GM21381 (cell line): ENCODE measurements around the gene C1GALT1.
"Not testable (repeated sequence)": the region's sequence is repeated elsewhere in the genome, so short reads cannot be mapped to it uniquely, and the experiment has no call there.

Source experiments
- ATAC-seq: cut with Tn5 transposase; IDR thresholded peaks from one replicate; pipeline ENCODE4 v1.9.1; 2021; ENCODE audit warnings: mild to moderate bottlenecking, moderate library complexity; ENCODE audit not compliant: unreplicated experiment

C1GALT1 gene

DNA sequence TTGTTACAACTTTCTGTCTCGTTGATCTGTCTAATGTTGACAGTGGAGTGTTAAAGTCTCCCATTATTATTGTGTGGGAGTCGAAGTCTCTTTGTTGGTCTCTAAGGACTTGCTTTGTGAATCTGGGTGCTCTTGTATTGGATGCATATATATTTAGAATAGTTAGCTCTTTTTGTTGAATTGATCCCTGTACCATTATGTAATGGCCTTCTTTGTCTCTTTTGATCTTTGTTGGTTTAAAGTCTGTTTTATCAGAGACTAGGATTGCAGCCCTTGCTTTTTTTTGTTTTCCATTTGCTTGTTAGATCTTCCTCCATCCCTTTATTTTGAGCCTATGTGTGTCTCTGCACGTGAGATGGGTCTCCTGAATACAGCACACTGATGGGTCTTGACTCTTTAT is 17.2 kb downstream of the C1GALT1 start:
- ATAC-seq = not testable (repeated sequence)

GRCh38 chr7:7200255-7200654 is 17.9 kb downstream of the C1GALT1 start:
- ATAC-seq = not testable (repeated sequence)

DNA sequence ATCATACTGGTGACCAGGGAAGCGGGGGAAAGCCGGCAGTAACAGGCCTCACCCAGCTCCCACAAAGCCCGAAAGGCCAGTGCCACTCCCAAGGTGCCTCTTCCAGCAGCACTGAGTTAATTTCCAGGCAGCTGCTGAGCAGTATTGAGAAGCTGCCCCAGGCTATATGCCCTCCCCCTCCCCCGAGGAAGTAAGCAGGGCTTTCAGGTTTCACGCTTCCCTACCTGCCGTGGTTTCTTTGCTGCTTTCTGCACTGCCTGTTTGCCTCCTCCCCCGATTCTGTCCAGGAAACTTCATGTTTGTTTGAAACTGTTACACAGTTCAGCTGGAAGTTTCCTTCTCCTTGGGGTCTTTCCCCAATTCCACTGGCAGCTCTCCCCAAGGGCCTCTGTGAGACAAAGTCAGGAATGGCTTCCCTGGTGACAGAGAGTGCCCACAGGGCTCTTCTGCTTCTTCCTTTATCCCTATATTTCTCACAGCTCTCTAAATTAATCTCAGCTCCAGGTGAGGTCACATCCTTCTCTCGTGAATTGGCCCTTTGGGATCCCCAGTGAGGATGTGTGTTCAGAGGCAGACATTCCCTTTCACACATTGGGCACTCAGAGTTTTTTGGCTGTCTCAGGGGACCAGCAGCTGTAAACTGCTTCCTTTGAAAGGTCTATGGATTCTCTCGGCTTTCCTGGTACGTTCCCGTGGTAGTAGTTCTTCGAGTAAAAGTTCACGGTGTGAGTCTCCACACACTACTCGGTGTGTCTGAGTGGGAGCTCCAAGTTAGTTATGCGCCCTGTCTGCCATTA is 19.4 kb downstream of the C1GALT1 start:
- peak; percentile 97 for ATAC-seq

- no peak for ATAC-seq
These were observed 20.0 kb downstream of the C1GALT1 start for GRCh38 chr7:7202375-7202720.

- ATAC-seq = no peak
These were observed 21.6 kb downstream of the C1GALT1 start for GRCh38 chr7:7203813-7204575.

GRCh38 chr7:7207876-7208275 is 25.5 kb downstream of the C1GALT1 start:
- ATAC-seq = no peak

- no peak for ATAC-seq
These were observed 26.2 kb downstream of the C1GALT1 start for GRCh38 chr7:7208520-7208919.

GRCh38 chr7:7209412-7210050 is 27.2 kb downstream of the C1GALT1 start:
- no peak for ATAC-seq

DNA sequence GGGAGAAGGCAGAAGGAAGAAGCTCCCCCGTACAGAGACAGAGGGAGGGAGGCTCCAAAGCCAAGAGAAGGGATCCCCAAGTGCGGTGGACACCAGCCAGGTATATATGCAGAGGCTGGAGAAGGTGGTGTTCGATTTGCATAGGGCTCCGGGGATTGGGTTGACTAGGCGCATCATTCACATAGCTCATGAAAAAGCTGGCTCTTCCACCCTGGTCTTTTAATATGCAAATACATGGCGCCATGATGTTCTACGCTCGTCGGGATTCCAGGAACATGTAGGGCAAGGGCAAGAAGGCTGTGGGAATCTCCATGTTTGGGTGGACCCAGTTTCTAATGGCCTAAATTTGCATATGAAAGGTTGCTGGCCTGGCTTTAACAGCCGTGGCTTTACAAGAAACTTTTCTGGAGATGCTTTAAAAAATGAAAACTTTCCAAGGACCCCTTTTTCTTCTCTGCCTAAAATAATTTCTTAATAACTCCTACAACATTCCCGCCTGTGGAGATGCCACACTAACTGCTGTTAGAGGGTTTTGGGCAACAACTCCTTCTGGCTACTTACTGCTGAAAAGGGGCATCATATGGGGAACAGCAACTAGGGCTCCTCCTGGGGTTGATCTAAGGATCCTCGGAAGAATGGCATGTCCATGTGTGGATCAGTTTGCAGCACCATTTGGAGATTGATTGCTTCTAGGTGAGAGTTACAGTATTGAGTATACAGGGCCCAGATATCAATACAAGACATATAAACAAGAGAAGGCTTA is 28.3 kb downstream of the C1GALT1 start:
- ATAC-seq = no peak

GRCh38 chr7:7212612-7213011 is 30.3 kb downstream of the C1GALT1 start:
- ATAC-seq = no peak

DNA sequence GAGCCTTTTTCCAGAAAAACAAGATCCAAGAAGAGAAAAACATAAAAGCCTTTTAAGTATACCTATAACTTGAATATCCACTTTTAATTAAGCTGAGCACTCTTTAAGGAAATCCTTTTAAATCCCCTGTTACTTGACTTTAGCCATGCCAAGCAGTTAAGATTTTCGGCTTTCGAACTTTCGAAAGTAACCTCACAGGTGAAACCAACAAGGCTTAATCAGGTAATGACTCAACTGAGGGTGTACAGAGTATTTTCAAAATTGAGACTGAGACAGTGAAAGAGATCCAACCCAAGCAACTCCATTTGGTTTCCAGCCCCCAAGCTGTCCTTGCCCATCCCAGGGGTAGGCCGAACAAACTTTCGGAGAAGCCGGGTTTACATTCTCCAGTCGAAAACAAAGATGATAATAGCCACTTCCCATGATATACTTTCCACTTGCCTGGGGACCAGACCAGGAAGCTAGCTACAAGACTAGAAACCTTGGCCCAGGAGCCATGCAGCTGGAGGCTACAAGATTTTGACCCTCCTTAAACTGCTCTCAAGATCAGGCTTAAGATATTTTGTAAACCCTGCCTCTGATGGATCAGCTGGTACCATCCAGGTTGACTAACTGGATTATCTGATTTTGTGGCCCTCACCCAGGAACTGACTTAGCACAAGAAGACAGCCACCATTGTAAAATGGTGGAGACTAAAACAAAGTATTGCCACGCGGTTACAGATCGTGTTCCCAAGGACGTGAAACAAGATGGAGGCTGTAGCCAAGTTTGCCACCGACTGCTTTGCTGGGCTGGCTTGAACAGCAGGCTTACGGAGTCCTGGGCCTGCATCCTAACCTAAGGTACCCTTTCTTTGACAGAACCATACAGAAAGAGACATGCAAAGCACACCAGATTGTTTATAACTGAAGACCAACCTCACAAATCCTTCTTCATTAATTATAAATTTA is 32.3 kb downstream of the C1GALT1 start:
- no peak for ATAC-seq

DNA sequence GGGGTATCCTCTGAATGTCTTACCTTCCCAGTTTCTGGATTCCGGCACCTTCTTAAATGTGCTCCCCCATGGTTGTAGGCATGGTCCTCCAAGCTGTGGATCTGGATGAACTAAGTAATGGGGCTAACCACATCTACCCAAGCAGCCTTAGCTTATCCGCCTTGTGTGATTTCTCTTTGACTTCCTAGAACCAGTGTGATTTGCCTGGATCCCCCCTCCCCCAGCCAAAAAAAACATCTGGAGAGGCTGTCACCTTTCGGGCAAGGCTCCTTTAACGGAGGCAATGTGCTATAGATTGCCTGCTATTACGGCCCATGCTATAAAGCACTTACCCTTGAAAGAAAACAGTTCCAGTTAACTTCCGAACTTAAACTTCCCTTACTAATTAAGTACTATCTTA is 33.9 kb downstream of the C1GALT1 start:
- no peak for ATAC-seq

DNA sequence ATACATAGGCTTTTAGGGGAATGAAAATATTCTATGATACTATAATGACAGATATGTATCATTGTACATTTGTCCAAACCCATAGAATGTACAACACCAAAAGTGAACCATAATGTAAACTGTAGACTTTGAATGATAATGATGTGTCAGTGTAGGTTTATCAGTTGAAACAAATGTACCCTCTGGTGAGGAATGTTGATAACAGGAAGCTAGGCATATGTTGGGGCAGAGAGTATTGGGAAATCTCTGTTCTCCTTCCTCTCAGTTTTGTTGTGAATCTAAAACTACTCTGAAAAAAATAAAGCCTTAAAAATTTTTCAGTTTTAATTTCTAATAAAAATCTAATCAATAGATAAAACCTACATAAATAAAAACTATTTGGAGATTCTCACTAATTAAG is 36.9 kb downstream of the C1GALT1 start:
- no peak for ATAC-seq

- ATAC-seq = no peak
These were observed 38.5 kb downstream of the C1GALT1 start for GRCh38 chr7:7220821-7221220.

DNA sequence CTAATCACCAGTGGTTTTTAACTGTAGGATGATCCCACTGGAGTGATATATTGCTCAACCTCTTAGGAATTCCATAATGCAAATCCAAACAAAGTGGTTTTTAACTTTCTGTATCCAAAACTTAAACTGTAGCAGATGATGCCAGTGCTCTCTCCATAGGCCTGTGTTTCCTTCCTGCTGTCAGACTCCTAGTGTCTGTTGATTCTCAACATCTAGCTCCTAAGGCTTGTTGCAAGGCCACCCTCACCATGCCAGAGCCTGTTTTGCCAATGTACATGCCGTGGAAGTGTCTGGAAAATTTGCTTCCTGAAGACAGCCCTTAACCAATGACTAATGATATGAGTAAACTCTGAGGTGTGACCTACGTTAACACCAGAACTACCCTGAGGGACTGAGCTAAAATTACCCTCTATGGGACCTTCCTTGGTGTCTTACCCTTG is 39.3 kb downstream of the C1GALT1 start:
- ATAC-seq = no peak

DNA sequence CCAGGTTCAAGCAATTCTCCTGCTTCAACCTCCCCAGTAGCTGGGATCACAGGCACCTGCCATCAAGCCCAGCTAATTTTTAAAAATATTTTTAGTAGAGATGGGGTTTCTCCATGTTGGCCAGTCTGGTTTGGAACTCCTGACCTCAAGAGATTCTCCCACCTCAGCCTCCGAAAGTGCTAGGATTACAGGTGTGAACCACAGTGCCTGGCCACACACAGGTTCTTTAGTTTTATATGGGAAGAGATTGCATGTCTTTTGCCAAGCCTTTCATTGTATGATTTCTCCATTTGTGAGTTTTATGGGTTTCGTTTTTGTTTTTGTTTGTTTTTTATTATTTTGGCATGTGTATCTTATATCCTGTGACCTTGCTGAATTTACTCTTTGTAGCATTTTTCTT is 40.9 kb downstream of the C1GALT1 start:
- ATAC-seq = no peak

DNA sequence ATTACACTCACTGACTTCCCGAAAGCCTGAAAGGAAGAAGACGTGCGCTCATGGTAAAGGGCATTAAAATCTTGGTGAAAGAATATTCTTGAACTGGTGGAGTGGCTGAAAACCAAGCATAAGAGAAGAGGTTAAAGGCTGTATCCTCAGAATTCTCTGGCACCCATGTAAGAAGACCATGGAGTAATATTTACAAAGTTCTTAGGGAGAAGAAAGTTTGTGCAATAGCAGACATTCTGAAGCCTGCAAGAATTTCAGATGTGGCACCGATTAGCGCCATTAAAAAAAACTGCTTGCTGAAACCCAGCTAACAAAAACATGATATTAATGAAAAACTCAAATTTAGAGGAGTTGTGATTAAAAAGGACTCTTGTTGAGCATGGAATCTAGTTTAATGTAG is 44.1 kb downstream of the C1GALT1 start:
- ATAC-seq = no peak

DNA sequence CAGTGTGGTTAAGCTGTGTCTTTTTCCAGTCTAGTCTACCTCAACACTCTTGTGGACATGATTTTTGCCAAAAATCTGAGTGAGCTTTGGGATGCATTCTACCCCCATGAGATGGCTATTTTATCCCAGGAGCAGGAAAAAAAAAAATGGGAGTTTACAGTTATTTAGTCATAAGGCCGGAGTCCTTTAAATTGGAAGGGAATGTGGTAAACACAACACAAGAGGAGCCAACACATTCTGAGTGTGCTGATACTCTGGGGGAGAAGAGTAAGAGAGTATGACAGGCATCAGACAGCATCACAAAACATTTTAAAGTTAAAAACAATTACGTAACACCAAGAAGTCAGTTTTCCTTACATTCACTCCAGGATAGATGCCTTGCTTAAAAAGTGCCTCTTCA is 46.1 kb downstream of the C1GALT1 start:
- ATAC-seq = no peak

DNA sequence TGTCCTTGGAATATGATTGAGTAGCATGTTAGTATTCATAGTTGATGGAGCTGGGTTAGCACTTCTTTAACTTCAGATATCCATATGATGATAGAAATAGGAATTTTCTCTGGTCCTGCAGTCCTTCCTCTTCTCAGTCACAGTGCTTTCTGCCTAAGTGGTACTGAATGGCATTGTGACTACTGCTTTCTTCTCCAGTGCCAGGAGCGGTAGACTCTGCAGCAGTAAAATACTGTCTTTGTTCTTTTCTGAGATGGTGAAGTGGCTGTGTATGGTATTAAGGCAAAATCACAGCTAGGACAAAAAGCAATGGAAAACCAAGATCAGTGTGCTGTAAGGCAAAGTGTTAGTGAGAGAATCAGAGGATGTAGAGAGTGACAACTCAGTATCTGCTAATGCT is 46.6 kb downstream of the C1GALT1 start:
- no peak for ATAC-seq

DNA sequence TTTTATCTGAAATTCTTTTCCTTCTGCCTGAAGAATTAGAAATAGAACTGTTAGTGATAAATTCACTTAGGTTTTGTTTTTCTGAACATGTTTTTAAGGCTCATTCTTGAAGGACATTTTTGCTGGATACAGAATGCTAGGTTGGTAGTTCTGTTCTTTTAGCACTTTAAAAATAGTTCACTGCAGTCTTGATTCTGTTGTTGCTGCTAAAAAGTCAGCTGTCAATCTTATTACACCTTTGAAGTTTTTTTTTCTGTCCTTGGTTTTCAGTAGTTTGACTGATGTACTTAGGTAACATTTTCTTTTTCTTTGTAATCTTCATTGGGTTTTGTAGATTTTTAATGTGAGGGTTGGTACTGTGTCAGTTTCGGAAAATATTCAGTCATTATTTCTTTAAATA is 48.7 kb downstream of the C1GALT1 start:
- no peak for ATAC-seq
